HFF-Myc (cell line): ENCODE results near the gene SLC25A41.
"Not testable (repeated sequence)": the region's sequence is repeated elsewhere in the genome, so short reads cannot be mapped to it uniquely, and the experiment has no call there.

Experiments
- DNase-seq: peaks from one replicate; pipeline ENCODE4 v3.0.0-alpha.2; 2011; ENCODE audit warnings: low read depth; ENCODE audit errors: extremely low read depth
- H3K4me3 ChIP-seq: replicated peaks from 2 replicates; pipeline ENCODE4 v1.5.1; 2011; ENCODE audit warnings: low read depth, mild to moderate bottlenecking, control low read depth, low read length
- CTCF ChIP-seq: IDR thresholded peaks from 2 replicates; pipeline ENCODE4 v1.5.1; 2012; ENCODE audit warnings: mild to moderate bottlenecking, low read depth, low read length, control low read depth; ENCODE audit errors: missing control alignments

Gene SLC25A41

DNA sequence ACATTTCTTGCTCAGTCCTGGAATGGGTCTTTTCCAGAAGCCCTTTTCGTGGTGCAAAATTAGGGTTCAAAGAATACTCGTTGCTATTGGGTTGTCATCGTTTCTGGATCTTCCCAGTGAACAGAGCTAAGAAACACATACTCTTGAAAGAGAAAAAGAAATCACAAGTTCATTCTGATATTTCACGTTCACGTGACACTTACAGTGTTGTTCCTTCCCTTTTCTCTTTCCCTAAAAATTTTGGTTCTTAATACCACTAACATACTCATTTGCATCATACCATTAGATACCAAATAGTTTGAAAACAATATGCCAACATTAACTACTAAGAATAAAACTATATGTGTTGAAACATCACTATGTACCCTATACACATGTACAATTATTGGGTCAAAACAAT, 27.2 kb downstream of the SLC25A41 start:
- no peak overlapping the region for H3K4me3 ChIP-seq
- no peak for TF ChIP-seq CTCF
- DNase-seq = no peak

- no peak for TF ChIP-seq CTCF
- no peak overlapping the region for H3K4me3 ChIP-seq
- no peak for DNase-seq
Observed at GRCh38 chr19:6402837-6403608, 30.5 kb downstream of the SLC25A41 start.

DNA sequence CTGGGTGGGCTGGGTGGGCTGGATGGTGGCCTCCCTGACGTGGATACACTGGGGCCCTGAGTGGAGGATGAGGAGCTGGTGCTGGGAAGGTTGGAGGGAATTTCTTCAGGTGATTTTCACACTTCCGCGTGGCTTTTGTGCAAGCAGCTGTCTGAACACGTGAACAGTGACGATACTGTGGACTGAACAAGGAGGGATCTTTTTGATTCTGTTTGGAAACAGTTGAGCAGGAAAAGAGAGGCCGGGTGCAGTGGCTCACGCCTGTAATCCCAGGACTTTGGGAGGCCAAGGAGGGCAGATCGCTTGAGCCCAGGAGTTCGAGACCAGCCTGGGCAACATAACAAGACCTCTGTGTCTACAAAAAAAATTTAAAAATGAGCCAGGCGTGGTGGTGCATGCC, 31.5 kb downstream of the SLC25A41 start:
- no peak for TF ChIP-seq CTCF
- H3K4me3 ChIP-seq = no peak overlapping the region
- no peak for DNase-seq

DNA sequence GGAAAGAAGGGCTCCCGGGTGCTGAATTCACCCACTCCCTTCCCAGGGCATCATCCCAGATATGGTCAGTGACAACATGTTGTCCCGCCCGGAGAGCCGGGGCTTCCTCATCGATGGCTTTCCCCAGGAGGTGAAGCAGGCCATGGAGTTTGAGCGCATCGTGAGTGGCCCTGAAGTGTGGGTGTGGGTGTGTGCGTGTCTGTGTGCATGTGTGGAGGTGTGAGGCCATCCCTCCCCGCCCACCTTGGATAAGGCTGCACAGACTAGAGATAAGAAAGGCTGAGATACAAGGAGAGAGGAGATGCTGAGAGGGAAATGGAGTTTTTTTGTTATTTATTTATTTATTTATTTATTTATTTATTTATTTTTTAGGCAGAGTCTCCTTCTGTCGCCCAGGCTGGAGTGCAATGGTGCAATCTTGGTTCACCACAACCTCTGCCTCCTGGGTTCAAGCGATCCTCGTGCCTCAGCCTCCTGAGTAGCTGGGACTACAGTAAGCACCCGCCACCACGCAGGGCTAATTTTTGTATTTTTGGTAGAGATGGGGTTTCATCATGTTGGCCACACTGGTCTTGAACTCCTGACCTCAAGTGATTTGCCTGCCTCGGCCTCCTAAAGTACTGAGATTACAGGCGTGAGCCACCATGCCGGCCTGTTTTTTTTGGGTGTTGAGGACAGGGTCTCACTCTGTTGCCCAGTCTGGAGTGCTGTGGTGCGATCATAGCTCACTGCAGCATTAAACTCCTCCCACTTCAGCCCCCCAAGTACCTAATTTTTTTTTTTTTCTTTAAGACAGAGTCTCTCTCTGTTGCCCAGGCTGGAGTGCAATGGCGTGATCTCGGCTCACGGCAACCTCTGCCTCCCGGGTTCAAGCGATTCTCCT, 33.3 kb downstream of the SLC25A41 start:
- H3K4me3 ChIP-seq, DNase-seq: not testable (repeated sequence)

DNA sequence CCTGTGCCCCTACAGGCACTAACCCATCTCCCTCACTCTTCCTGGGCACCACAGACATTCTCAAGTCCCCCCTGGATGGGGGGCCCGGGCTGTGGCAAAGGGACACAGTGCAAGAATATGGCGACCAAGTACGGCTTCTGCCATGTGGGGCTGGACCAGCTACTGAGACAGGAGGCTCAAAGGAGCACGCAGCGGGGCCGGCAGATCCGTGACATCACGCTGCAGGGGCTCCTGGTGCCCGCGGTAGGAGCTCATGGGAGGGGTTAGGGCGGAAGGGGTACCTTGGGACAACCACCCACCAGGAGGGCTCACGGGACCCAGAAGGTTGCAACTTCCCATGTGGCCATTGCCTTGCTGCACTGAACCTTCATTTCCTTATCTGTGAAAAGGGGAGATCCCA, 37.3 kb downstream of the SLC25A41 start:
- TF ChIP-seq CTCF = no peak
- no peak for DNase-seq
- no peak overlapping the region for H3K4me3 ChIP-seq

GRCh38 chr19:6394831-6395230, 38.7 kb downstream of the SLC25A41 start:
- no peak for TF ChIP-seq CTCF
- H3K4me3 ChIP-seq = no peak overlapping the region

DNA sequence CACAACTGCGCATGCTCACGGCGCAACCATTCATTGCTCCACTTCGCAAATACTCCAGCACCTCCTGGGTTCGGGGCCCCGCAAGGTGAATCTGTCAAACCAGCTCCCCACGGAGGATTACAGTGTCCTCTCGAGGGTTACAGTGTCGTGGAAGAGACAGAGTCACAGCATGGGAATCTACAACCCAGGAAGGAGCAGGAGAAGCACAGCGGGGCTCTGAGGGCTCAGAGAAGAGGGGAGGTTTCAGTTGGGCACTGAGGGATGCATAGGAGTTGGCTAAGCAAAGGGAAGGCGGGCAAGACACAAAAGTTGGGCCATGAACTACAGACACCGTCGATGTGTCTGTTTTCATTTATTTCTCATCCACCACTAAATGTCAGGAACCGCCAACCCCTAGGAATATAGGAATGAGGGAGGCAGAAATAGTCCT, 39.6 kb downstream of the SLC25A41 start:
- TF ChIP-seq CTCF = no peak
- H3K4me3 ChIP-seq = peak overlapping the region; percentile 97
- DNase-seq = no peak

More at GRCh38 chr19:6394831-6395230, 38.7 kb downstream of the SLC25A41 start:
- DNase-seq = no peak
